Nephron (organoid): ENCODE measurements around the gene ZNRF1.

Experiments
- H3K27ac Mint-ChIP-seq, 3 experiments: 2 replicates each; pipeline ENCODE4 v1.8.0; 2020; ENCODE audit warnings: mixed read lengths in 3 of 3, mild to moderate bottlenecking in 2 of 3, moderate library complexity in 1 of 3
- H3K27me3 Mint-ChIP-seq: 2 replicates; pipeline ENCODE4 v1.8.0; 2021; ENCODE audit warnings: low read depth, mild to moderate bottlenecking, moderate library complexity, mixed read lengths
- H3K36me3 Mint-ChIP-seq: 2 replicates; pipeline ENCODE4 v1.8.0; 2020; ENCODE audit warnings: low read depth, mixed read lengths
- H3K4me1 Mint-ChIP-seq: 2 replicates; pipeline ENCODE4 v1.8.0; 2020; ENCODE audit warnings: mixed read lengths
- H3K4me3 Mint-ChIP-seq, 3 experiments: 2 replicates each; pipeline ENCODE4 v1.8.0; 2020; ENCODE audit warnings: mild to moderate bottlenecking in 3 of 3, mixed read lengths in 3 of 3, moderate library complexity in 2 of 3
- H3K9me3 Mint-ChIP-seq: 2 replicates; pipeline ENCODE4 v1.8.0; 2020; ENCODE audit warnings: mixed read lengths
- TF ChIP-seq, protein P1 (sequence below), 3 experiments: fragments of 200-600 bp; sonication (generic); IDR thresholded peaks; one replicate each; pipeline ENCODE4 v1.5.0; 2021; ENCODE audit warnings: antibody characterized with exemption in 3 of 3; ENCODE audit not compliant: unreplicated experiment in 3 of 3

The ZNRF1 gene

DNA sequence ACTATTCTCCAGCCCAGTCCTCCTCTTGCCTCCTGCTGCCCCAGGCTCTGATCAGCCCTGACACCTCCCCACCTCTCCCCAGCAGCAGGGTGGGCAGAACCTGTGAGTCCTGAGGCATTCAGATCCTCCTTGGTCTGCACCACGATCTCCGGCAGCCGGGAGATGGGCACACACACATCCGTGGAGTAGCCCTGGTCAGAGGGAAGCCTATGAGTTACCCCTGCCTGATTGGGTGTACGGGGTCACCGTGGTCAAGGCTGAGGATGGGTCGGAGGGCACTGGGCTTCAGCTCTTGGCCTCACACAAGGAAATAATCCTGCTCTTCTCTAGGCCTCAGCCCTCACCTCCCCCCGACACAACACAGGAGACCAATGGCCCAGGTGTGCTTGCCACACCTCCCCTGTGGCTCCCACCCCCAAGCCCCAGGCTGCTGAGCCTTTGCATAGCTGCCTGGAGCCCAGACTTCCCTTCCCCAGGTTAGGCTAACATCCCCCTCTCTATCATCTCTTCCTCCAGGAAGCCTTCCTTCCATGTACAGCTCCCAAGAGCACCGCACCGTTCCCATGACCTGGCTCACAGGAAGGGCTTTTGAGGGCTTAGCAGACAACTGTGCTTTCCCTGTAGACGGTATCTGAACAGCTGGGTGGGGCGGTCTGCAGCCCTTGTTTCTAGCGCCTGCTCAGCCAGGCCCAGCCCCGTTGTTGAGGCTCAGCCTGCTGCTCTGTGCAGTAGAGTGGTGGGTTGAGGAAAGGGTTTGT lies 114.1 kb downstream of the ZNRF1 start:
- TF ChIP-seq, protein P1, sequence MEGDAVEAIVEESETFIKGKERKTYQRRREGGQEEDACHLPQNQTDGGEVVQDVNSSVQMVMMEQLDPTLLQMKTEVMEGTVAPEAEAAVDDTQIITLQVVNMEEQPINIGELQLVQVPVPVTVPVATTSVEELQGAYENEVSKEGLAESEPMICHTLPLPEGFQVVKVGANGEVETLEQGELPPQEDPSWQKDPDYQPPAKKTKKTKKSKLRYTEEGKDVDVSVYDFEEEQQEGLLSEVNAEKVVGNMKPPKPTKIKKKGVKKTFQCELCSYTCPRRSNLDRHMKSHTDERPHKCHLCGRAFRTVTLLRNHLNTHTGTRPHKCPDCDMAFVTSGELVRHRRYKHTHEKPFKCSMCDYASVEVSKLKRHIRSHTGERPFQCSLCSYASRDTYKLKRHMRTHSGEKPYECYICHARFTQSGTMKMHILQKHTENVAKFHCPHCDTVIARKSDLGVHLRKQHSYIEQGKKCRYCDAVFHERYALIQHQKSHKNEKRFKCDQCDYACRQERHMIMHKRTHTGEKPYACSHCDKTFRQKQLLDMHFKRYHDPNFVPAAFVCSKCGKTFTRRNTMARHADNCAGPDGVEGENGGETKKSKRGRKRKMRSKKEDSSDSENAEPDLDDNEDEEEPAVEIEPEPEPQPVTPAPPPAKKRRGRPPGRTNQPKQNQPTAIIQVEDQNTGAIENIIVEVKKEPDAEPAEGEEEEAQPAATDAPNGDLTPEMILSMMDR (IDR thresholded peaks at IDR 0.05; ENCODE audit: unreplicated experiment in 3 of 3): no peak
- peaks cover 5% of the 10 kb centered on the region for H3K36me3 Mint-ChIP-seq
- H3K4me3 Mint-ChIP-seq: peak overlapping the region in 2 of 3 experiments; percentile 45 to 67
- no peaks in the 10 kb centered on the region for H3K9me3 Mint-ChIP-seq
- peaks cover 52% of the 10 kb centered on the region for H3K4me1 Mint-ChIP-seq
- H3K27ac Mint-ChIP-seq: peak overlapping the region; percentile 51 to 80 (median 68)
- peaks cover 4% of the 10 kb centered on the region for H3K27me3 Mint-ChIP-seq

DNA sequence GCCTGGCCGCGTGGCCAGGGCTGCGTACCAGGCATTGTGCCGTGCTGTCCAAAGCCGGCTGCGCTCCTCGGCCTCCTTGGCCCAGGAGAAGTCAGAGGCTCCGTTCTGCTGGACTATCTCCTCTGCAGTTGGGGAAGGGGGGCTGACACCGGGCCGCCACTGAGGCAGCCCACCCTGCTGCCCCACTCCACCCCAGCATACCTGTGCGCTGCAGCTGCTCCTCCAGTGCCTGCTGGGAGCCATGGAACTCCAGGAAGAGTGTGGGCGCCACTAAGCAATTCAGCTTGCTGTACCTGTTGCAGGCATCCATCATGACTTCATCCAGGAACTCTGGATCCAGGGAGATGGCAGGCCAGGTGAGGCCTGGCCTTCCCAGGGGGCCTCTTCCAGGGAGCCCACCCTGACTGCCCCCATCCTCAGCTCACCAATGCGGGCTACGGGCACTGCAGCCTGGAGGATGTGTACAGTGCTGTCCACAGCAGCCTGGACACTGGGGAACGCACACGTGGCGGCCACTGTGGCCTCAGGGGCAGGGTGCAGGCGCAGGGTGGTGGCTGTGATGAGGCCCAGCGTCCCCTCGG lies 114.8 kb downstream of the ZNRF1 start:
- Mint-ChIP-seq H3K4me3 (no peak overlapping the region), H3K27me3 (peaks cover 4% of the 10 kb centered on the region), H3K36me3 (no peaks in the 10 kb centered on the region), H3K9me3 (no peaks in the 10 kb centered on the region), H3K27ac (peak overlapping the region in 1 of 3 experiments; percentile 68), H3K4me1 (peaks cover 44% of the 10 kb centered on the region)
- TF ChIP-seq, protein P1 (IDR thresholded peaks at IDR 0.05; ENCODE audit: unreplicated experiment in 3 of 3): no peak

DNA sequence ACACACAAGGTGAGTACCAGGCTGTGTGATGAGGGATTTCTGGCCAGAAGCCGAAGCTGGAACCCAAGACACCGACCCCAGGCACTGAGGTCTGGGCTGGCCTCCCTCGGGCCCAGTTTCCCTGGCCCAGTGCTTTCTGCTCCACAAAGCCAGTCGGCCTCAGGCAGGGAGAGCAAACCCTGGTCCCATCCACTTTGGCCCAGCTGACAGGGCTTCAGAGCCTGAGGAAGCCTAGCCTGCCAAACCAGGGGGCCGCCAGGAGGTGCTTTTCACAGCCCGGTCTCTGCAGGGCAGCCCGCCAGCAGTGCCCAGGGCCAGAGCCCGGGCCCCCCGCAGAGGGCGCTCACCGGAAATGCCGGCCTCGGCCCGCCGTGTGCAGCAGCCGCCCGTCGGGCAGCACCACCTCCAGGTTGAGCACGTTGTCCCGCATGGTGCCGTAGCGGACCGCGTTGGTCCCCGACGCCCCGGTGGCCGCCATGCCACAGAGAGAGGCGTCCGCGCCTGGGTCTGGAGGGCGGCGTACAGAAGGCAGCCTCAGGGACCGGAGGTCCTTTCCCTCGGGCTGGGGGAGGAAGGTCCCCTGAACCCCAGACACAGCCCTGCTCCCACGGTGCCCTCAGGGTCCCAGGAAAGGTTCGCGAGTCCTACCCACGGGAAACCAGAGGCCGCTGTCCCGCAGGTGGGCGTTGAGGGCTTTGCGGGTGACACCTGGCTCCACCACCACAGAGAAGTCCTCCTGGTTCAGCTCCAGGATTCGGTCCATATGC lies 115.5 kb downstream of the ZNRF1 start:
- Mint-ChIP-seq H3K4me3 (no peak overlapping the region), H3K9me3 (no peaks in the 10 kb centered on the region), H3K36me3 (no peaks in the 10 kb centered on the region), H3K4me1 (peaks cover 37% of the 10 kb centered on the region), H3K27ac (no peak overlapping the region), H3K27me3 (peaks cover 4% of the 10 kb centered on the region)
- TF ChIP-seq, protein P1 (IDR thresholded peaks at IDR 0.05; ENCODE audit: unreplicated experiment in 3 of 3): no peak

DNA sequence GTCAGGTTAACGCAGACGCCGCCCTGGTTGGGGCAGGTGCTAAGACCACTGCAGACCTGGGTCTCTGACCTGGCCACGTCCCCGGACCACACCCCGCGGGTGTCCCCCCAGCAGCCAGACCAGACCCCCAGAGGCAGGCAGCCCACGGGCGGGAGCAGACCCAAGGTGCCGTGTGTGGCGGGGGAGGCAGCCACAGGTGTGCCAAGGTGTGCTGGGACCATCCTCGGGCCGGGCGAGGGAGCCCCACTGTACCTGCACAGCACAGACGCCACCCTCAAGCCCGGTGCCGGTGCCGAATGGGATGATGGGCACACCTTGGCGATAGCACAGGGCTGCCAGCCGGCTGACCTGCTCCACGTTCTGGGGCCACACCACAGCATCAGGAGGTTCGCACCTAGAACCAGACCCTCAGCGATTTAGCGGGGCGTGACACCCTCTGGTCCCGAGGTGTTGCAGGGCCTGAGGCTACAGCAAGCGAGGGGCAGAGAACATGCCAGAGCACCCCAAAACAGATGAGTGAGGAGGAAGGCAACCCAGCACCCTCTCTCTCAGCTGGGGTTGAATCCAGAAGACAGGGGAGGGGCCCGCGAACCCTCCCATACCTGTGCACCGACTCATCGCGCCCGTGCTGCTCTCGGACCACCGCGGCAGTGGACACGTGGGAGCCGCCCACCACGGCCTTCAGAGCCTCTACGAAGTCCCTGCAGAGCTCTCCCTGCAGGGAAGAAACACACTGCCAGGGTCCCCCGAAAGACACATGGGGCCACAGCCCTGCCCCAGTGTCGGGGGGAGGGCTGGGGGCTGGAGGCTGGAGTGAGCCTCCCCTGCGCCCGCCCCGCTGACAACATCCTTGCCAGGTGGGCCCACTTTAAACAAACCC lies 116.4 kb downstream of the ZNRF1 start:
- H3K36me3 Mint-ChIP-seq: no peaks in the 10 kb centered on the region
- no peak overlapping the region for H3K27ac Mint-ChIP-seq
- H3K9me3 Mint-ChIP-seq: no peaks in the 10 kb centered on the region
- TF ChIP-seq, protein P1 (IDR thresholded peaks at IDR 0.05; ENCODE audit: unreplicated experiment in 3 of 3): no peak
- peaks cover 4% of the 10 kb centered on the region for H3K27me3 Mint-ChIP-seq
- H3K4me3 Mint-ChIP-seq: no peak overlapping the region
- H3K4me1 Mint-ChIP-seq: peaks cover 29% of the 10 kb centered on the region

DNA sequence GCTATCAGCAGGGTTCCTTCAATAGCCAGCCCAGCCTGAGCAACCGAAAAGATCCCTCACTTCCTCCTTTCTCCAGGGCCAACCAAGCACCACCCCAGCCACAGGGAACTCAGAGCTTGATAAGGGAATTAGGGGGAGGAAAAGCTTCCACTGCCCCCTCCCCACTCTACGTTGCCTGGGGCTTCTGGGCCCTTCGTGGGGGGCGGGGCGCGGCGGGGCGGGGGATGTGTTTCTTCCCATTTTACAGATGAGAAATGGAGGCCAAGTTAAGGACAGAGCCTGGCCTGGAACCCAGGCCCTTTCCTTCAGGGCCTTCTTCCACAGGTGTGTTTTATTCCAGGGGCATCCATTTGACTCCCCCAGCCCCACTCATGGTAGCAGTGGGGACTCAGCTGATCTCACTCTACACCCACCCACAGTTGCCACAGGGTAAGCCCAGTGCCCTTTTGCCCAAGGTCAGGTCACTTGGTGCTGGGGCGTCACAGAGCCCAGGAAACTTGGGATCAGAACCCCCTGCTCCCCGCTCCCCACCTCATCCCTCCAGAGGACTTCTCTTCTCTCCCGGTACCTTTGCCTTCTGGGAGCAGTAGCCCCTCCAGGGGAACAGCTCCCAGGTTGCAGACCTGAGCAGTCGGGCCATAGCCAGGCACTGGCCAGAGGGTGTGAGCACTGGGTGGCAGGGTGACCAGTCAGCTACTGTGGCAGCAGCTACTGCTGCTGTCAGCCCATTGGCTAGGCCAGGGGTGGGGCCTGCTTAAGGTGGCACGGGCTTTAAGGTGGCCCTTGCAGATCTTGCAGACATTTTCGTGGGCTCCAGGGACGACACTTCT lies 117.5 kb downstream of the ZNRF1 start, which contains the start of gene LDHD:
LDHD (minus strand) TSS at position 700 of the 830 bp plus-strand sequence; CDS start at position 640, 60 bp downstream.
- H3K27me3 Mint-ChIP-seq: peaks cover 4% of the 10 kb centered on the region
- H3K4me3 Mint-ChIP-seq: peak within 1 kb of the TSS; percentile 70 to 79 (median 73)
- no peaks in the 10 kb centered on the region for H3K36me3 Mint-ChIP-seq
- H3K4me1 Mint-ChIP-seq: peaks cover 18% of the 10 kb centered on the region
- TF ChIP-seq, protein P1 (IDR thresholded peaks at IDR 0.05; ENCODE audit: unreplicated experiment in 3 of 3): no peak
- peak within 1 kb of the TSS in 1 of 3 experiments; percentile 74 for H3K27ac Mint-ChIP-seq
- H3K9me3 Mint-ChIP-seq: peaks cover under 1% of the 10 kb centered on the region
